SJSA1 (cell line): ENCODE measurements around the gene EBF3. TPM values are rescaled to one million over a fixed set of nuclear protein-coding genes. Genes with fewer than 3 reads are reported as not detected.

Experiments
- DNase-seq, 2 experiments: peaks; one replicate each; pipeline ENCODE4 v3.0.0-alpha.2; 2015 to 2020; ENCODE audit warnings: low spot score in 2 of 2, low read depth in 1 of 2
- H3K27ac ChIP-seq: fragments of 250-450 bp; sonication (Bioruptor Pico); 2 replicates; pipeline ENCODE4 v1.5.1; 2020; ENCODE audit warnings: mild to moderate bottlenecking, moderate library complexity
- H3K27me3 ChIP-seq: fragments of 250-450 bp; sonication (Bioruptor Pico); replicated peaks from 2 replicates; pipeline ENCODE4 v1.5.1; 2020; ENCODE audit warnings: mild to moderate bottlenecking, moderate library complexity
- H3K36me3 ChIP-seq: fragments of 250-450 bp; sonication (Bioruptor Pico); 2 replicates; pipeline ENCODE4 v1.5.1; 2020; ENCODE audit warnings: mild to moderate bottlenecking
- H3K4me1 ChIP-seq: fragments of 250-450 bp; sonication (Bioruptor Pico); replicated peaks from 2 replicates; pipeline ENCODE4 v1.6.1; 2021; ENCODE audit warnings: mild to moderate bottlenecking
- H3K4me3 ChIP-seq: fragments of 250-450 bp; sonication (Bioruptor Pico); 2 replicates; pipeline ENCODE4 v1.5.1; 2020; ENCODE audit warnings: mild to moderate bottlenecking
- H3K9me3 ChIP-seq: fragments of 250-450 bp; sonication (Bioruptor Pico); replicated peaks from 2 replicates; pipeline ENCODE4 v1.5.1; 2020; ENCODE audit warnings: mild to moderate bottlenecking
- total RNA-seq: library from RNA; depleted of rRNA; stranded (reverse); fragments of >200 nt; shearing (Covaris generic); gene quantifications from 2 replicates; pipeline ENCODE4 v1.2.3, GENCODE V29; 2014

Gene EBF3
- total RNA-seq, 1 experiment from 2014 or later = not detected

DNA sequence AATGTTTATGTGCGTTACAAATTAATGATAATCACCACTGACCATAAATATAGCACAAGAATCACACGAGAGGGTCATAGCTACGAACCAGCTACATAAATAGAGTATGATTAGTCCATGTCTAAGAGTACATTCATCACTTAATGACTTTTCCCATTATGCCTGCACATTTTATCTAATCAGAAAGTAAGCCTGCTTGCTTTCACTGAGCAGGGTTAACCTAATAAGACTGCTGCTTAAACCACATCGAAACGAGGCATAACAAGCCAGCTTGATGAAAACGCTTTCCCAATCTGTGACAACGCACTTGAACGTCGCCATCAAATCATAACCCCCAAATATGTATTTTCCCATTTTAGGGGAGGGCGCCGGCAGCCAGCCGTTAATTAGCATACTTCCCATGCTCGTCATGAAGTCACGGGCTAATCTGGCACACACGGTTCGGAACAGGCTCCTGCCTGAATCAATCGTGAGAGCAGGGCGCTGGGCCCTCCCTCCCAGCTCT, 71.5 kb downstream of the EBF3 start:
- no peak overlapping the region for H3K4me3 ChIP-seq
- no peak overlapping the region for H3K27ac ChIP-seq
- no peaks in the 10 kb centered on the region for H3K27me3 ChIP-seq
- peaks cover 17% of the 10 kb centered on the region for H3K9me3 ChIP-seq
- DNase-seq = no peak
- H3K4me1 ChIP-seq = no peaks in the 10 kb centered on the region
- no peaks in the 10 kb centered on the region for H3K36me3 ChIP-seq

GRCh38 chr10:129891806-129892205, 72.3 kb downstream of the EBF3 start:
- Histone ChIP-seq H3K4me3 (no peak overlapping the region), H3K4me1 (no peaks in the 10 kb centered on the region), H3K36me3 (no peaks in the 10 kb centered on the region), H3K27ac (no peak overlapping the region), H3K9me3 (peaks cover 16% of the 10 kb centered on the region), H3K27me3 (no peaks in the 10 kb centered on the region)
- no peak for DNase-seq

DNA sequence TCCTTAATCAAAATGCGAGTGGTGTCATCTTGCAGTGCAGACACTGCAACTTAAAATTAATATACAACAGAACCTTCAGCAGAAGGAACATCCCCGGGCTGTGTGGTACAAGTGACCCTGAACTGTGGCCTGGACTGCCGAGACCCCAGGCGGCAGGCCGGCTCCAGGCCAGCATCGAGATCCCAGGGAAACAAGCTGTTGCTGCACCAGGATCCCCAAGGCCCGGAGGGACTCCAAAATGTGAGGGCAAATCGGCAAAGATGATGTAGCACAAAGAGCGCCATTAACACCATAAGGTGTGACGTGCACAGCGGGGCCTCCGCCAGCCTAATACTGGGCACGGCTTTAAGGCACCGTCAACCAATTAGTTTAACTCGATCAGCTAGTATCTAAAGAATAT, 73.9 kb downstream of the EBF3 start:
- DNase-seq = no peak
- Histone ChIP-seq H3K27ac (no peak overlapping the region), H3K27me3 (no peaks in the 10 kb centered on the region), H3K4me3 (no peak overlapping the region), H3K36me3 (no peaks in the 10 kb centered on the region), H3K4me1 (no peaks in the 10 kb centered on the region), H3K9me3 (peaks cover 14% of the 10 kb centered on the region)

- Histone ChIP-seq H3K36me3 (no peaks in the 10 kb centered on the region), H3K4me1 (no peaks in the 10 kb centered on the region), H3K27ac (no peak overlapping the region), H3K27me3 (no peaks in the 10 kb centered on the region), H3K4me3 (no peak overlapping the region), H3K9me3 (peaks cover 9% of the 10 kb centered on the region; the same call in 1 of the 2 replicates)
- DNase-seq = no peak
Measured at GRCh38 chr10:129888784-129889616, 75.1 kb downstream of the EBF3 start.

- H3K4me3 ChIP-seq = no peak overlapping the region
- H3K9me3 ChIP-seq = peaks cover 7% of the 10 kb centered on the region; the same call in 1 of the 2 replicates
- H3K27ac ChIP-seq = no peak overlapping the region
- H3K4me1 ChIP-seq = no peaks in the 10 kb centered on the region
- DNase-seq = no peak
- H3K36me3 ChIP-seq = no peaks in the 10 kb centered on the region
- H3K27me3 ChIP-seq = no peaks in the 10 kb centered on the region
Measured at GRCh38 chr10:129887986-129888783, 75.9 kb downstream of the EBF3 start.

GRCh38 chr10:129887381-129887905, 76.6 kb downstream of the EBF3 start:
- H3K9me3 ChIP-seq = peaks cover 7% of the 10 kb centered on the region; the same call in 1 of the 2 replicates
- no peak overlapping the region for H3K27ac ChIP-seq

GRCh38 chr10:129886263-129886662, 77.8 kb downstream of the EBF3 start:
- Histone ChIP-seq H3K36me3 (no peaks in the 10 kb centered on the region), H3K27me3 (no peaks in the 10 kb centered on the region), H3K4me3 (no peak overlapping the region), H3K27ac (no peak overlapping the region), H3K4me1 (no peaks in the 10 kb centered on the region), H3K9me3 (peaks cover 8% of the 10 kb centered on the region)
- DNase-seq = no peak

More at GRCh38 chr10:129887381-129887905, 76.6 kb downstream of the EBF3 start:
- no peak overlapping the region for H3K4me3 ChIP-seq
- no peaks in the 10 kb centered on the region for H3K27me3 ChIP-seq
- no peak for DNase-seq
- no peaks in the 10 kb centered on the region for H3K36me3 ChIP-seq
- H3K4me1 ChIP-seq = no peaks in the 10 kb centered on the region

DNA sequence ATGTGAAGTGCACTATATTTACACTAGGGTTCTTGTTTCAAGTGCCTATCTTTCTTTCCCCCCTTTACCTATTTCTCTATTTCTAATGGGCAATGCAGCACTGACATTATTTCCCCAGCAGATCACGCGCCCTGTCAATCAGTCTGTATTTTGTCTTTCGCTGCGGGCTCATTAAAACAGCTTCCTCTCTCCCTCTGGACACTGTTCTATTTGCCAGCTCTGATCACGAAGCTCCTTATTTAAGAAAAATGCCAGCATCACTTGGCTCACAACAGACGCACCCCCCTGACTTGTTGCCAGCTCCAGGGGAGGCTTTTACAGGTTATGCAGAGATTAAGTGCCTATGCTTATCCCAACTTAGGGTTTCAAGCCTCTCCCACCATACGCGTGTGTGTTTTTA, 78.5 kb downstream of the EBF3 start:
- no peak for DNase-seq

GRCh38 chr10:129884398-129885078, 79.5 kb downstream of the EBF3 start:
- Histone ChIP-seq H3K4me3 (no peak overlapping the region), H3K27ac (no peak overlapping the region), H3K4me1 (no peaks in the 10 kb centered on the region), H3K9me3 (peaks cover 10% of the 10 kb centered on the region), H3K36me3 (no peaks in the 10 kb centered on the region), H3K27me3 (no peaks in the 10 kb centered on the region)
- no peak for DNase-seq

More for the DNA sequence above, 78.5 kb downstream of the EBF3 start:
- H3K4me1 ChIP-seq = no peaks in the 10 kb centered on the region
- H3K36me3 ChIP-seq = no peaks in the 10 kb centered on the region
- H3K27me3 ChIP-seq = no peaks in the 10 kb centered on the region
- peaks cover 10% of the 10 kb centered on the region for H3K9me3 ChIP-seq
- no peak overlapping the region for H3K27ac ChIP-seq
- no peak overlapping the region for H3K4me3 ChIP-seq

GRCh38 chr10:129883626-129884397, 80.3 kb downstream of the EBF3 start:
- H3K27ac ChIP-seq = no peak overlapping the region
- no peaks in the 10 kb centered on the region for H3K27me3 ChIP-seq
- DNase-seq = no peak
- H3K4me1 ChIP-seq = no peaks in the 10 kb centered on the region
- H3K36me3 ChIP-seq = no peaks in the 10 kb centered on the region
- no peak overlapping the region for H3K4me3 ChIP-seq
- peaks cover 10% of the 10 kb centered on the region for H3K9me3 ChIP-seq

DNA sequence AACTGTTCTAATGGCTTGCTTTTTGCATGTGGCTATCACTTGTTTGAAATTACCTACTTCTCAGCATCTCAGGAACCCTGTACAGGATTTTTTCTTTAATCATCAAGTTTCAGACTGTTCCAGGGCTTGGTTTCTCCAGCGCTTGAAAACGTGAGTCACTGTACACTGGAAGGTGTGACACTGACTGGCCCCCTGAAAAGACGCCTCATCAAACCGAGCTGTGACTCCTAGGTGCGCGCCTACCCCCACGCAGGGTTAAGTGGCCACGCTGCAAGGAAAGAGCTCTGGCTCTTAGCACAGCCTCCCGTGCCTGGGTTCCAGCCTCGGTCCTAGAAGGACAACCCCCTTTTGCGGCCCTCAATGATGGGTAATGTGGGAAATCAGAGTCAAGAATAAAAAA, 81.0 kb downstream of the EBF3 start:
- H3K9me3 ChIP-seq = peaks cover 10% of the 10 kb centered on the region
- H3K4me3 ChIP-seq = no peak overlapping the region
- DNase-seq = no peak
- H3K4me1 ChIP-seq = no peaks in the 10 kb centered on the region
- no peaks in the 10 kb centered on the region for H3K27me3 ChIP-seq
- no peaks in the 10 kb centered on the region for H3K36me3 ChIP-seq
- no peak overlapping the region for H3K27ac ChIP-seq

DNA sequence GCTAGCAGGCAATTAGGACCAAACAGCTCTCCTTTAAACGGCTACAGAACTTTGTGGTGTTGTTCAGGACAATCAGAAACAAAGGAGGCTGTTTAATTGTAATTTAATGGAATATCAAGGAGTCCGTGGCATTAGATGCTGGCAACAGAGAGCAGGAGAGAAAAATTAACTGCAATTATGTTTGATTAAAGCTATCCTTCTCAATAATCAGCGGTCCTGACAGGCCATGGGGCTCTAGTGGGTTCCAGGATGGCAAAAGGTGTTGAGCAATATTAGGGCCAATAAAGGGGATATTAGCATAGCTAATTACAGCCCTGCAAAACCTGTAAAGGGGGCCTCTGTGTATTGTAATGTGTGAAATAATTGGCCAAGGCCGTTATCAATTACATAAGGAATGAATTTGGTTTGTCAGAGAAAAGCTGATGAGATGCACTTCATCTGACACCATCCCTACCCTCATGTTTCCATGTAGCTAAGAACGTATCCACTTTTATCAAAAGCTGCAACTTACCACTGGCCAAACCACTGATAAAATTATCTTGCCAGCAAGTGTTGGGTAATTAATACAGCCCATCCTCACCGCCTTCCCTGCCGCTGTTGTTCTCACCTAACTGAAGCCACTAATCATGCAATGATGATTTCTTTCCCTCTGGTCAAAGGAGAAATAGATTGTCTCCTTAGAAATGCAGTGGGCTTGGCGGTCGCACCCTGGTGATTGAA, 81.6 kb downstream of the EBF3 start:
- Histone ChIP-seq H3K4me3 (no peak overlapping the region), H3K9me3 (peaks cover 6% of the 10 kb centered on the region), H3K36me3 (no peaks in the 10 kb centered on the region), H3K27ac (no peak overlapping the region), H3K4me1 (no peaks in the 10 kb centered on the region), H3K27me3 (no peaks in the 10 kb centered on the region)
- DNase-seq = no peak
